Left forelimb (tissue), 1 donor: ENCODE data around the gene TWSG1.
"Not testable (repeated sequence)": the region's sequence is repeated elsewhere in the genome, so short reads cannot be mapped to it uniquely, and the experiment has no call there.

Experiments
- DNase-seq: peaks from one replicate; pipeline ENCODE4 v3.0.0-alpha.2; 2018; ENCODE audit warnings: low spot score

Gene TWSG1

DNA sequence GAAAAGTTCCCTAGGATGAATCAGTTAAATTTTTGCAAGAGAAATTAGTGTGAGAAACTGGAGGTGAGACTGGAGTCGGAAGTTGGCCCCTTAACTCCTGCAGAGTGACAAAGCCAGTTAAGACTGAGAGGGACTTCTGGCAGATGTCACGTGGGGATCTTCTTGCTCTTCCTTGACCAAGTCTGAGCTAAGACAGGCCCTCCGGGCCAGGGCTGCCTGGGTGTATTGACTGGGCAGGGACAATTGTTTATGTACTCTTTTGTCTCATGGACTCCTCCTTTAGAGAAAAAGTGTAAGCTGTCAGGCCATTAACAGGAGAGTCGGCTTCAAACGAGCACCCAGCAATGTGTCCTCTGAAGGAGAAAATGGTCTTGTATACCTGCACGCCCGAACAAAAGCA lies 92.2 kb downstream of the TWSG1 start:
- no peak for DNase-seq

DNA sequence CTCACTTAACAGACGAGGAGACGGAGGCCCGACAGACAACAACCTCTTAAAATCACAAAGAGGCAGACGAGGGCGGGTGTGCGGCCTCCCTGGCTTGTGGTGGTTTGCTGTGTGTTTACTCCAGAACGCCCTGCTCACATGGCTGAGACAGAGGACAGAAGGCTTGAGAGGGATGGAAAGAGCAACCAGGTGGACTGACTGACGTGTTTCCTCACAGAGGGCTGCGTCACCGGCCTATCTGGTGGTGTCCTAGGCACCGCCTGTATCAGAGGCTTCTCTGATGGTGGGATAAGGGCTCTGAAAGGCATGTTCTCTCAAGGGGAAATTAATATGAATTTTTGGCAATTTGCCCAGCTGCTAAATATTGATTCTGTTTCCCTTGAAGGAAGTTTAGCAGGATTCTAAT lies 93.7 kb downstream of the TWSG1 start:
- DNase-seq: no peak

DNA sequence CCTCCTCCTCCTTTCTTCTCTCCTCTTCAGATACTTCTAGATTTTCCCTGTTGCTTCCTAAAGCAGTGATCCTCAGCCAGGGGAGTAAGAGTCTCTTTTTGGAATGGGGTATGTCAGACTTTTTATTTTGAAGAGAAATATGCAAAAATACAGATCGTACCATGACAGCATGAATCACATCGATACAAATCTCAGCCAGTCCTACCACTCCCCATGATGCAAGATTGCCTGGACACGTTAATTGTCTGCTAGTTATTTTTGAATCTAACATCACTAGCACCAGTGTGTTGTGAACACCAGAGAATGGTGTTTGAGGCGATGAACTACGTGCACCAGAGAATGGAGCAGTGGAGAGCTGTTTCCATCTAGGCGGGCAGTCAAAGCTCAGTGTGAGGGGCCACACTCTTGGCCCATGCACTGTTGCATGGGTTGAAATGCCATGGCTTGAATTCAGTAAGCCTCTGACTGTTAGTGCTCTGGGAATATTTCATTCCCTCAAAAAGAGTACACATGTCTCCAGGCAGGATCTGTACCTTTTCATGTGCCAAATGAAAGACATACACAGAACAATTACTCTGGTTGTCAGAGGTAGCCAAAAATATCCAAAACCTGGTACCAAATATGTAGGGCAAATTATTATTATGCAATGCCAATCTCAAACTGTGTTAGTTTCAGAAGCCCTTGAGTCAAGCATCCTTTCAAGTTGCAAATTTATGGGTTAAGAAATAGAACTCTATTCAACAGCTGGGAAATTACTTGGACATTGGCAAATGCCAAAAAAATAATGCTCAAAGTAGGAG lies 94.5 kb downstream of the TWSG1 start:
- no peak for DNase-seq

DNA sequence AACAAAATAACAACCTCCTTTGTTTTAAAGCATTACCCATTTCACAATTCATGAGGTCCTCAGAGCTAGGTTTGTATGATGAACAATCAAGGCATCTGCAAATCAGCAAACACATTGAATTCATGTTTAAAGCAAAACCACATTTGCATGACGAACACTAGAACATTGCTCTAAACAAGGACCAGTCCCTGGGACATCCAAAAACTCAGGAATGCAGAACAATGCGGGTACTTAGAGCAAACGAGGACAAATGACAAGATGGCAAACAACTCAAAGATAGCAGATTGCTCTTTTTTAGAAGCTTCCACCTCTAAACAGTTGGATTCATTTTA lies 95.1 kb downstream of the TWSG1 start:
- DNase-seq: no peak

DNA sequence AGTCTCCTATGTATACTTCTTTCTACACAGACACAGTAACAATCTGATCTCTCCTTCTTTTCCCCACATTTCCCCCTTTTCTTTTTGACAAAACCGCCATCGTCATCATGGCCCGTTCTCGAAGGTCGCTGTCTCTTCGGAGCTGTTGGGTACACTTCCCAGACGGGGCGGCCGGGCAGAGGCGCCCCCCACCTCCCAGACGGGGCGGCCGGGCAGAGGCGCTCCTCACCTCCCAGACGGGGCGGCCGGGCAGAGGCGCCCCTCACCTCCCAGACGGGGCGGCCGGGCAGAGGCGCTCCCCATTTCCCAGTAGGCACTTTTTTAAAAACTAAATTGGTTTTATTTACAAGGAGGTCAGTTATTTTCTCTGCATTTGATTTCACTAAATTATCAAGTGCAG lies 95.7 kb downstream of the TWSG1 start:
- not testable (repeated sequence) for DNase-seq

DNA sequence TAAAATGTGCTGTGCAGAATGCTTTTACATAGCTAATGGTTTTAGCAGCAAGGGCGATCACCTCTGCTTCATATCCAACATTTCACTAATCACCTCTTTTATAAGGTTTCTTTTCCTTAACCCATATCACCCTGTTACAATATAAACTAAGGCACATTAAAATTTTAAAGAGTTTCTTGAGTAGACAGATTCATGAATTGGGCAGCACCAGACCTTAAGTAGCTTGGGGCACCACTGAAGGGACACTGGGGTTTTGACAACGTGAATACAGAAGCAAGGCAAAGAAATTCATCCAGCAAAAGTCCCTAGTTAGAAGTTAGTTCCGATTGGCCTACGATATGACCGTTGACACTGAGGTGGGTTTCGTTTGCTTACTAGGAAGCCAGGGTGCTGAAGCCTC lies 96.7 kb downstream of the TWSG1 start:
- DNase-seq: no peak

DNA sequence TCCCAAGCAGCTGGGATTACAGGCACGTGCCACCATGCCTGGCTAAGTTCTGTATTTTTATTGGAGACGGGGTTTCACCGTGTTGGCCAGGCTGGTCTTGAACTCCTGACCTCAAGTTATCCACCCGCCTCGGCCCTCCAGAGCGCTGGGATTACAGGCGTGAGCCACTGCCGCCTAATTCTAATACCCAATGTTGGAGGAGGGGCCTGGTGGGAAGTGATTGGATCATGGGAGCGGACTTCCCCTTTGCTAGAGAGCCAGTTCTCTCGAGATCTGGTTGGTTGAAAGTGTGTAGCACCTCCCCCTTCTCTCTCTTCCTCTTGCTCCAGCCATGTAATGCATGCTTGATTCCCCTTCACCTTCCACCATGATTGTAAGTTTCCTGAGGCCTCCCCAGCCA lies 98.5 kb downstream of the TWSG1 start:
- not testable (repeated sequence) for DNase-seq

DNA sequence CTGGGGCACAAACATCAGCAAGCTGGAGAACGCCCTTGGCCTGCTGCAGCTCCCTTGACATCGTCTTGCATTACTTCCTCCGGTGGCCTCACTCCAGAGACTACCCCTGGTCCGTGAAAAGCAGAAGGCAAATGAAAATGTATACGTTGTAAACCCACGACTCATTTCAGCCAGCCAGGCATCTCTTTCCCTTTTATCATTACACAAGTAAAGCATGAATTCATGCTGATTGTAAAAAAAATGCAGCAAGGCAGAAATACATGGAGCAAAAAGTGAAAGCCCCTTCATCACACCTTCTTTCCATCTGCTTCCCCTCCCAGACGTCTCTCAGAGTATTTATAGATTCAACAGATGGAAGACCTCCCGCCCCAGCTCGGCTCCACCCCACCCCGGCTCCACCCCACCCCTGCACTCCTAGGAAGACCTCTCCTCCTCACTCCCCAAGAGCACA lies 99.1 kb downstream of the TWSG1 start:
- DNase-seq: peak; percentile 80

DNA sequence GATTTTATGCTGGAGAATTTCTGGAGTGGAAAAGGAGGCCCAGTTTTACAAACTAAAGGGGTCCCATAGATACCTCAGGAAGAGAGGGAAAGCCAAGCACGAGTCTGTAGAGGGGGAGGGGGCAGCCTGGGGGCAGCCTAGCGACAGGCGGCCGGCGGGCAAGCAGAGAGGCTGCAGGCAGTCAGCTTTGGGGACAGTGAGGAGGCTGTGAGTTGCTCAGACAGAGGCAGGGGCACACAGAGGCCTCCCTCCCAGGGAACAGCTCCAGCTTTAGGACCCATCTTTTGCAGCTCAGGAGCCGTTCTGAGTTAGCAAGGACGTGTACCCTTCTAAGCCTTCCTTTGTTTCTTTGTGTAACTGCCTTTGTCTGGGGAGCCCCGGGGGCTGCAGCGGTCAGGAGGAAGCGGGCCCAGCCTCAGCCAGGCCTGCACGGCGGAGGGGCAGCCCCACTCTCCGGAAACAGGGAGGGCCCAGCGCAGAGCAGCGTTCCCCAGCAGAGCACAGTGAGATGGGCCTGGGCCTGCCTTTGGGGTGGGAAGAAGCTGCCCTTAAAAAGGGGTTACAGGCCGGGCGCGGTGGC lies 99.6 kb downstream of the TWSG1 start:
- no peak for DNase-seq

DNA sequence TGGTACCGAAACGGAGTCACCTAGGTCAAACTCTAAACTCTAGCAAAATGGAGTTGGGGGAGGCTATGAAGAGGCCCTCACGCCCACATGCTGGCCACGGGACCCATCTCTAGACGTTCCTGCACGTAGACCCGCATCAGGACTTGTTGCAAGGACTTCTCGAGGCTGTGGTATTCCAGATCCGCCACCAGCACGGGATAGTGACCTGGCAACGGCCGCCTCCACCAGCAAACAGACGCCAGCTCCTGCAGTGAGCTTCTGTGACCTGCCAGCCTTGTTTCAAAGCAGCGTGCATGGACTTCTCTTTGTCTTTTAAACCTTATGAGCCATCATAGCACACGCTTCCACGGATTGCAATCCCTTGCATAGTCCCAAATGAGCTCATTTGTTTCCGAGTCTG lies 100.5 kb downstream of the TWSG1 start:
- no peak for DNase-seq

DNA sequence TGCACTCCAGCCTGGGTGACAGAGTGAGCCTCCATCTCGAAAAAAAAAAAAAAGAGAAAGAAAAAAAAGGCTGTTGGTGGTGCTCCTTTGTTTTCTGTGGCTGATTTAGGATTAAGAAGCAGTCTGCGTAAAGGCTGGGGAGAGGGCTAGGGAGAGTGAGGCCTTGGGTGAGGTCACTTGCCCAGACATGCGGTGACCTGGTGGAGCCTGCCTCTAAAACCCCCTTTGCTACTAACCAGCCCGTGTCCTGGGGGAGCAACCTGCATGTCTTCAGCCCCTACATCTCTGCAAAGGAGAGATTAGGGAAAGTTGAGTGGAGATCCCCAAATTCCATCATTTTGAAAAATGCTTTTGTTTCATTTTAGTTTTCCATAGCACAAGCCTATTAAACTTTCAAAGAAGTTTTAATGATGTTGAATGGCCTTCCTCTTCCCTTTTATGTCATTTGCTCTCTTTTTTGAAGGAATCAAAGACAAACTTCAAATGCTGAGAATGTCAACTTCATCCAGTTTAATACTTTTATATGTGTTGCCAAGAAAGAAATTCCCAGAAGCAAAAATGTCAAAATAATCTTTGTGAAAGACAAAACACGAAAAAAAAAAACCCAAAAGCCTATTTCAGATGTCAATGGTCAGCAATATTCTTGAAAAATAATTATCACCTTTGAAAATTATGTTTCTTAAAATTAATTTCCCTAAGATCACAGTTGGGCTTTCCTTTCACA lies 101.8 kb downstream of the TWSG1 start:
- no peak for DNase-seq

DNA sequence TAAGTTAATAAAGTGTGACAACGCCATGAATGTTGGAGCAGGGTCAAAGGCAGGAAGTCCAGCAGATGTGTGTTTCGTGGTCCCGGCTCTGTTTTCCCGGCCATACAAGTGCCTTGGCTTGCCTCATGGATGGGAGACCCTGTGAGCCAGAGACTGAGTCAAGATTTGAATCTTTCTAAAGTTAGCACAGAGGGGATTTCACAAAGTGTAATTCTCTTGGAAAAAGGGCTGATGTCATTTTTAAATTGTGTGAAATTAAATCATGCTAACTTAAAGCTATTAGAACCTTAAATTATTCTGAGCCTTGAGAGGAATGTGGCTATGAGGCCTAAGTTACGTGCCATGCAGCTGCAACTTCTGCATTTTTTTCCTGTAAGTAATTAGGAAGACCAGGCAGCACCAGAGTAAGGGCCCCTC lies 102.5 kb downstream of the TWSG1 start:
- no peak for DNase-seq

DNA sequence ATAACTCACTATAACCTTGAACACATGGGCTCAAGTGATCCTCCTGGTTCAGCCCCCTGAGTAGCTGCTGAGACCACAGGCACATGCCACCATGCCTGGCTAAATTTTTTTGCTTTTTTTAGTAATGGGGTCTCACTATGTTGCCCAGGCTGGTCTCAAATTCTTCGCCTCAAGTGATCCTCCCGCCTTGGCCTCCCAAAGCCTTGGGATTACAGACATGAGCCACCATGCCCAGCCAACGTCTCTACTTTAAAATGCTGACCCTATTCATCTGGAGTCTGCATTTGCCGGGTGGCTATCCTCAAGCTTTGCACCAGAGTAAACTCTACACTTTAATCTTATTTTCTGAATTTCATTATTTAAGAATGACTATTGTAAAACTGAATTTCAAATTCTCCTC lies 103.1 kb downstream of the TWSG1 start:
- no peak for DNase-seq

DNA sequence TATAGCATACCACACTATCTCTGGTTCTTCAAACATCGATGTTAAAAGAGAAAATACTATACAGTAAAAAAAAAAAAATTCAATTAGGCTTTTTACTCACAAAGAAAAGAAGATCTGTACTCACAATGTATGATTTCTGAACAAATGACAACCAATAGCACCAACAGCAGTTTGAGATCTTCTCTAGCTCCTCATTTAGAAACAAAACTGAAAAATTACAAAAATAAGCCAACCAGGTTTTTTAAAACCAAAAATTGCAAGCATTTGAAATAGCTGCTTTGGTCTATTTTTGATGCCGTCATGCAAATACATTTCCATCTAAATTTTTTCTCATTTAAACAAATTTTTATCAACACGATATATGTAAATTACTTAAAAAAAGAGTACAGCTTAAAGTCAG lies 106.5 kb downstream of the TWSG1 start:
- DNase-seq: no peak

DNA sequence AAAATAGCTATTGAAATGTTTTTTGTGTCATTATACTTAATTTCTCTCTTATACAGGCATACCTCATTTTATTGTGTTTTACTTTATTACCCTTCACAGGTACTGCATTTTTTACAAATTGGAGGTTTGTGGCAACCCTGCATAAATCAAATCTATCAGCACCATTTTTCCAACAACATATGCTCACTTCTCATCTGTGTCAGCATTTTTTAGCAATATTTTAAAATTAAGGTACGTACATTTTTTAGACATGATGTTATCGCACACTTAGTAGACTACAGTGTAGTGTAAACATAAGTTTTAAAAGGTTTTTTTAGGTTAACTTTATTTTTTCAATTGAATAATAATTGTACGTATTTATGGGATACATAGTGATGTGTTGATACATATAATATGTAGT lies 110.0 kb downstream of the TWSG1 start:
- no peak for DNase-seq

DNA sequence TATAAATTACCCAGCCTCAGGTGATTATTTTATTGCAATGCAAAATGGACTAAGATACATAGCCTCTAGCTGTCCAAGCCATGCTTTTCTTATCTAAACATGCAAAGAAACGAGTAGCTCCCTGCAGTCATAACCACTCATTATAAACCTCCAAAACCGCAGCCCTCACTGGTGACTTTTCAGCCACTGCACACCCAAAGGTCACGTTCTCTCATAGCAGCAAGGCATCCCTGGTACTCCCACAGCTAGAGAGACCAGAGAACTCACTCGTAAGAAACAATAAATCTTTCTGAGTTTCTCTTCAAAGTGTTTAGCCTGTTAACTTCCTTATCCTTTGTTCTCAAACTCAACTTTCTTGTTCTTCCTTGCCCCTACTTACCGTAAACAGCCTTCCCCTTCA lies 112.3 kb downstream of the TWSG1 start:
- no peak for DNase-seq

DNA sequence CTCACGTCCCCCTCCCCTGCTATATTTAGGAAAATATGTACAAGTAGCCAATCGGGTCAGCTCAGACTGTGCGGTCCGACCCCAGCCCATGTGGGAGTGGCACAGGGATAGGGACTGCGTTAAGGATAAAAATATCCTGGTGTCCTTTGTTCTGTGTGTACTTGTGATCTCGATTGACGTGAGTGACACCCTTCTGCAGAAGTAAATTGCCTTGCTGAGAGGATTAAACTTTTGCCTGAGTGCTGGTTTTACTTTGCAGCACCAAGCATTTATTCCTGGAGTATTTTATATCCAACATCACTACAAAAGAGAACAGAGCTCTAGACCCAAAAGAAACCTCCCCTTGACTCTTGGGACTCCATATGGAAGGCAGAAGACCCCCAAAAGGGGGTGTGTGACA lies 112.8 kb downstream of the TWSG1 start:
- no peak for DNase-seq

DNA sequence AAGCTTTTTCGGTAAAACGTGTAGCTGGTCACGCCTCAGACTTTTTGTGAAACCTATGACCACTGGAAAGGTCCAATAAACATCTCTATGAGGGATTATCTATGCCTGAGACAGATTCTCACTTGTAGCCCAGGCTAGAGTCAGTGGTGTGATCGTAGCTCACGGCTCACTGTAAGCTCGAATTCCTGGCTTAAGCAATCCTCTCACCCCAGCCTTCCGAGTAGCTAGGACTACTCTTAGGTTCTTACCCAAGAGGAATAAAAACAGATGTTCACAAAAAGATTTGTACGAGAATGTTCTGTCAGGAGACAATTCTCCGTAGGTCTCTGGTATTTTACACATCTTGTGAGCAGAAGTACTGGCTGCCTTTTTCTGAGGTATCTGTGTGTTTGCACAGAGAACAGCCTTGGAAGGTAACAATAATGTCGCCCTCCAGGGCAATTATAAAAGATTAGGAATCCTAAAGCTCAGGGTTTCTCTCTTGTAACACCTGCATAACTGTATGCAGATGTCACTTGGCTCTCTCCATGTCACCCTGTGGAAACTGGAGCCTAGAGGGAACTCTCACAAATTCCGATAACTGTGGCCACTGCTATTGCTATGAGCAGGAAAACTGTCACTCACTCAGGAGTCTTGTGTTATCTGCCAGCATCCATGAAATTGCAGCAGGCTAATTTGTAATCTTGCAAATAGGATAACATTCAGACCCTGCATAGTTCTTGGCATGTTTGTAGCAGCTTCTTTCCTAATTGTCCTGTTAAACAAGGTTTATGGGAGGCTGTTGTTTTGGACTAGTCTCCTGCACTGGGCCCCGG lies 115.2 kb downstream of the TWSG1 start:
- no peak for DNase-seq

DNA sequence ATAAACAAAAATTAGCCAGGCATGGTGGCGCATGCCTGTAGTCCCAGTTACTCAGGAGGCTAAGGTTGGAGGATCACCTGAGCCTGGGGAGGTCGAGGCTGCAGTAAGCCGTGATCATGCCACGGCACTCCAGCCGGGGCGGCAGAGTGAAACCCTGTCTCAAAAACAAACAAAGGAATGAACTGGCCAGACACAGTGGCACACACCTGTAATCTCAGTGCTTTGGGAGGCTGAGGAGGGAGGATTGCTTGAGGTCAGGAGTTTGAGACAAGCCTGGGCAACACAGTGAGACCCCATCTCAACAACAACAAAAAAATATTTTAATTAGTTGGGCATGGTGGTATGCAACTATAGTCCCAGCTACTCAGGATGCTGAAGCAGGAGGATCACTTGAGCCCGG lies 116.3 kb downstream of the TWSG1 start:
- DNase-seq: not testable (repeated sequence)
